Ishikawa (cell line): ENCODE measurements around the gene FOXN3.

Source experiments
- CREB1 ChIP-seq: IDR thresholded peaks from 2 replicates; pipeline ENCODE4 v1.6.1; 2012; ENCODE audit warnings: low read depth
- EGR1 ChIP-seq: IDR thresholded peaks from 2 replicates; pipeline ENCODE4 v1.6.1; 2012
- EP300 ChIP-seq: IDR thresholded peaks from 2 replicates; pipeline ENCODE4 v1.6.1; 2012; ENCODE audit warnings: borderline replicate concordance
- FOXM1 ChIP-seq: IDR thresholded peaks from 2 replicates; pipeline ENCODE4 v1.6.1; 2012; ENCODE audit warnings: low read depth, borderline replicate concordance
- MAX ChIP-seq: IDR thresholded peaks from 2 replicates; pipeline ENCODE4 v1.6.1; 2012
- NFIC ChIP-seq: IDR thresholded peaks from 2 replicates; pipeline ENCODE4 v1.6.1; 2012
- RAD21 ChIP-seq: IDR thresholded peaks from 2 replicates; pipeline ENCODE4 v1.6.1; 2012; ENCODE audit warnings: low read depth
- REST ChIP-seq: IDR thresholded peaks from 2 replicates; pipeline ENCODE4 v1.6.1; 2012; ENCODE audit warnings: low read depth, mild to moderate bottlenecking
- TAF1 ChIP-seq: IDR thresholded peaks from 2 replicates; pipeline ENCODE4 v1.6.1; 2012; ENCODE audit warnings: low read depth, mild to moderate bottlenecking
- TCF12 ChIP-seq: IDR thresholded peaks from 2 replicates; pipeline ENCODE4 v1.6.1; 2012; ENCODE audit warnings: low read depth
- YY1 ChIP-seq: IDR thresholded peaks from 2 replicates; pipeline ENCODE4 v1.6.1; 2012; ENCODE audit warnings: low read depth
- TF ChIP-seq, protein P1 (sequence below): IDR thresholded peaks from 2 replicates; pipeline ENCODE4 v1.6.1; 2012

DNA sequence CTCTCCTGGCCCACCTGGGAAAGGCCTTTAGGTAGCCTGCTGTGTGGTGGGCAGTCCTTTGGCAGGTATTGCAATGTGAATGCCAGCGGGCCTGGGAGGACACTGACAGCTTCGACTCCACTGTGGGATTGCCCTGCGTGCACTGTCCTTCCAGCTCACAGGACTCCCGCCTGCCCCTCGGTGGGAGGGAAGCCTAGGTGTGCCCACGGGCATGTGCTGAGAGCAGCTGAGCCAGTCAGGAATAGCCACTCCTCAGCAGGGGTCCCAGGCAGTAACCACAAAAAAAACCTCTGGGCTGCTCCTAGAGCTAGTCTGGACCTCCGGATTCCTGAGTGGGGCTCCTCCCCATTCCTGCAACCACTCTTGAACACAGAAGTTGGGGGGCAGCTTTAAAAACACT, 278.2 kb downstream of the FOXN3 start:
- TF ChIP-seq EP300 (no peak), FOXM1 (no peak), RAD21 (no peak), NFIC (no peak), CREB1 (no peak), MAX (no peak), YY1 (no peak), TAF1 (no peak), REST (no peak), TCF12 (no peak), EGR1 (no peak)
- TF ChIP-seq, protein P1, sequence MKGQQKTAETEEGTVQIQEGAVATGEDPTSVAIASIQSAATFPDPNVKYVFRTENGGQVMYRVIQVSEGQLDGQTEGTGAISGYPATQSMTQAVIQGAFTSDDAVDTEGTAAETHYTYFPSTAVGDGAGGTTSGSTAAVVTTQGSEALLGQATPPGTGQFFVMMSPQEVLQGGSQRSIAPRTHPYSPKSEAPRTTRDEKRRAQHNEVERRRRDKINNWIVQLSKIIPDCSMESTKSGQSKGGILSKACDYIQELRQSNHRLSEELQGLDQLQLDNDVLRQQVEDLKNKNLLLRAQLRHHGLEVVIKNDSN = no peak
